T-cell (primary cell): ENCODE results near the gene TENM4. TPM values are rescaled to one million over a fixed set of nuclear protein-coding genes. Genes with fewer than 3 reads are reported as not detected.

ENCODE experiments used
- ATAC-seq, 4 experiments: fragments of 200-7000 bp in 3 of 4; fragments of 150-1000 bp in 1 of 4; cut with Tn5 transposase; replicated peaks in 1 of 4; 1 replicate in 3 of 4; 2 replicates in 1 of 4; pipeline ENCODE4 v1.10.0; 2021; ENCODE audit warnings: moderate library complexity in 3 of 4, mild to moderate bottlenecking in 2 of 4, moderate number of reproducible peaks in 1 of 4
- CTCF ChIA-PET, 2 donors: fragments of 300-600 bp; sonication (Branson Sonifier 250); formaldehyde crosslinking; loops; one replicate each; lab custom pipeline; 2022; ENCODE audit warnings: antibody characterized with exemption in 2 of 2; lab: Charles Lee
- POLR2A ChIA-PET, 2 donors: fragments of 300-600 bp; sonication (Branson Sonifier 250); formaldehyde crosslinking; loops; one replicate each; lab custom pipeline; 2022; ENCODE audit warnings: antibody characterized with exemption in 2 of 2; lab: Charles Lee
- DNase-seq, 35 experiments: peaks; one replicate each; pipeline versions ENCODE4 v3.0.0 to v3.0.0-alpha.2; 2013 to 2023
- H3K27ac ChIP-seq: one replicate; pipeline ENCODE4 v1.5.1; 2013; ENCODE audit warnings: low read length
- H3K27me3 ChIP-seq, 2 experiments: replicated peaks in 1 of 2; 1 replicate in 1 of 2; 2 replicates in 1 of 2; pipeline versions ENCODE4 v1.6.1 to v1.7.0; 2013; ENCODE audit warnings: low read length in 1 of 2, mixed read lengths in 1 of 2; ENCODE audit not compliant: control insufficient read depth in 2 of 2, insufficient read depth in 2 of 2; ENCODE audit errors: extremely low read depth in 1 of 2
- H3K36me3 ChIP-seq, 2 donors: 1 replicate in 1 of 2; 2 replicates in 1 of 2; pipeline versions ENCODE4 v1.6.1 to v1.7.0; 2013; ENCODE audit warnings: low read length in 1 of 2; ENCODE audit not compliant: control insufficient read depth in 2 of 2, insufficient read depth in 1 of 2; ENCODE audit errors: extremely low read depth in 1 of 2
- H3K4me1 ChIP-seq, 2 experiments: 1 replicate in 1 of 2; 2 replicates in 1 of 2; pipeline versions ENCODE4 v1.6.1 to v1.7.0; 2013; ENCODE audit warnings: low read length in 2 of 2, mixed read lengths in 1 of 2; ENCODE audit not compliant: insufficient read depth in 2 of 2, control insufficient read depth in 1 of 2; ENCODE audit errors: extremely low read depth in 1 of 2
- H3K4me3 ChIP-seq, 2 donors: 1 replicate in 1 of 2; 2 replicates in 1 of 2; pipeline versions ENCODE4 v1.5.1 to v1.7.0; 2013; ENCODE audit warnings: mild to moderate bottlenecking in 2 of 2, low read length in 1 of 2, moderate library complexity in 1 of 2; ENCODE audit not compliant: control insufficient read depth in 1 of 2; ENCODE audit errors: extremely low read depth in 1 of 2
- H3K9me3 ChIP-seq: 2 replicates; pipeline ENCODE4 v1.7.0; 2013
- H3K27ac Mint-ChIP-seq, 2 donors: one replicate each; pipeline ENCODE4 v1.8.0; 2020 to 2021; ENCODE audit warnings: mild to moderate bottlenecking in 2 of 2, mixed read lengths in 2 of 2
- H3K27me3 Mint-ChIP-seq, 2 donors: one replicate each; pipeline ENCODE4 v1.8.0; 2021 to 2022; ENCODE audit warnings: mixed read lengths in 2 of 2
- H3K36me3 Mint-ChIP-seq: one replicate; pipeline ENCODE4 v1.8.0; 2021; ENCODE audit warnings: mixed read lengths
- H3K4me1 Mint-ChIP-seq, 3 donors: one replicate each; pipeline ENCODE4 v1.8.0; 2020 to 2022; ENCODE audit warnings: mixed read lengths in 3 of 3, mild to moderate bottlenecking in 1 of 3
- H3K4me3 Mint-ChIP-seq, 3 donors: one replicate each; pipeline ENCODE4 v1.8.0; 2020 to 2022; ENCODE audit warnings: mild to moderate bottlenecking in 3 of 3, mixed read lengths in 3 of 3, moderate library complexity in 3 of 3
- H3K9me3 Mint-ChIP-seq, 3 donors: one replicate each; pipeline ENCODE4 v1.8.0; 2020 to 2022; ENCODE audit warnings: mixed read lengths in 3 of 3
- WGBS: methylation state at CpG from one replicate; pipeline ENCODE4 v1.1.5; 2013; ENCODE audit warnings: missing lambda C conversion rate; ENCODE audit not compliant: insufficient coverage; 5-methylcytosine and 5-hydroxymethylcytosine counted together
- total RNA-seq, 35 experiments: library from RNA in 6 of 35; stranded (reverse) in 6 of 35; fragments of 120-200 nt in 1 of 35; gene quantifications; one replicate each; pipeline versions ENCODE4 v1.2.1 to v1.2.4 and lab custom pipeline; 2013 to 2026

TENM4 gene
- total RNA-seq, 5 donors from 2014 or later (not counting 1 experiment from before 2014, with no cell fraction given) = 0.03 to 0.35 (median 0.03) TPM; not detected in 2

- ATAC-seq (no peak), DNase-seq (no peak)
- Mint-ChIP-seq H3K4me3 (no peak overlapping the region), H3K36me3 (no peaks in the 10 kb centered on the region), H3K4me1 (no peaks in the 10 kb centered on the region), H3K9me3 (no peaks in the 10 kb centered on the region), H3K27ac (no peak overlapping the region), H3K27me3 (peaks cover 14 to 30% of the 10 kb centered on the region in 2 donors)
- no peaks in the 10 kb centered on the region for H3K9me3 ChIP-seq
- ChIA-PET POLR2A (no interaction called here), CTCF (no interaction called here)
- no peak overlapping the region for H3K4me3 ChIP-seq
- no peak overlapping the region for H3K27ac ChIP-seq
- no peaks in the 10 kb centered on the region for H3K4me1 ChIP-seq
- 14% methylated on average over 4 of the region's 5 CpGs for WGBS
- H3K36me3 ChIP-seq = no peaks in the 10 kb centered on the region
- H3K27me3 ChIP-seq = peaks cover 0 to 11% of the 10 kb centered on the region in 2 experiments
Observed at GRCh38 chr11:78727816-78728215, 713.0 kb downstream of the TENM4 start.

GRCh38 chr11:78725200-78725599 lies 715.6 kb downstream of the TENM4 start:
- CTCF ChIA-PET = no interaction called here
- Histone ChIP-seq H3K27me3 (peaks cover 0 to 12% of the 10 kb centered on the region in 2 experiments), H3K4me1 (no peaks in the 10 kb centered on the region), H3K4me3 (no peak overlapping the region), H3K9me3 (no peaks in the 10 kb centered on the region), H3K36me3 (no peaks in the 10 kb centered on the region), H3K27ac (no peak overlapping the region)
- ATAC-seq = no peak
- Mint-ChIP-seq H3K4me1 (no peaks in the 10 kb centered on the region), H3K27me3 (peaks cover 12 to 30% of the 10 kb centered on the region in 2 donors), H3K9me3 (no peaks in the 10 kb centered on the region), H3K4me3 (no peak overlapping the region), H3K27ac (no peak overlapping the region), H3K36me3 (no peaks in the 10 kb centered on the region)
- POLR2A ChIA-PET = no interaction called here
- WGBS = no CpG with 5 or more reads among the region's 5 CpGs
- no peak for DNase-seq

- Histone ChIP-seq H3K4me1 (no peaks in the 10 kb centered on the region), H3K27ac (no peak overlapping the region), H3K27me3 (peaks cover 0 to 3% of the 10 kb centered on the region in 2 experiments), H3K4me3 (no peak overlapping the region), H3K36me3 (no peaks in the 10 kb centered on the region), H3K9me3 (no peaks in the 10 kb centered on the region)
- CTCF ChIA-PET = no interaction called here
- no peaks in the 10 kb centered on the region for H3K36me3 Mint-ChIP-seq
- H3K9me3 Mint-ChIP-seq = no peaks in the 10 kb centered on the region
- DNase-seq (no peak), ATAC-seq (no peak)
- WGBS = 100% methylated on average over 1 of the region's 5 CpGs
- H3K27ac Mint-ChIP-seq = no peak overlapping the region
- H3K4me3 Mint-ChIP-seq = no peak overlapping the region
- peaks cover 6 to 17% of the 10 kb centered on the region in 2 donors for H3K27me3 Mint-ChIP-seq
- POLR2A ChIA-PET = no interaction called here
- H3K4me1 Mint-ChIP-seq = no peaks in the 10 kb centered on the region
Observed at GRCh38 chr11:78722786-78723185, 718.0 kb downstream of the TENM4 start.

GRCh38 chr11:78720281-78720989 lies 720.4 kb downstream of the TENM4 start:
- POLR2A ChIA-PET = no interaction called here
- no peaks in the 10 kb centered on the region for H3K9me3 Mint-ChIP-seq
- DNase-seq (no peak), ATAC-seq (no peak)
- no peaks in the 10 kb centered on the region for H3K4me1 ChIP-seq
- no peak overlapping the region for H3K4me3 ChIP-seq
- peaks cover 7 to 13% of the 10 kb centered on the region in 2 donors for H3K27me3 Mint-ChIP-seq
- no peak overlapping the region for H3K27ac Mint-ChIP-seq
- no peaks in the 10 kb centered on the region for H3K9me3 ChIP-seq
- no peaks in the 10 kb centered on the region for H3K36me3 ChIP-seq
- H3K27ac ChIP-seq = no peak overlapping the region
- peaks cover 0 to 6% of the 10 kb centered on the region in 2 experiments for H3K27me3 ChIP-seq
- CTCF ChIA-PET = interaction anchor here in 1 of 2 donors (0.6 kb wide), 1 partner anchor 607 kb away, joined by 6 read pairs; no protein-coding TSS in a partner anchor
- H3K4me1 Mint-ChIP-seq = no peaks in the 10 kb centered on the region
- no peak overlapping the region for H3K4me3 Mint-ChIP-seq
- H3K36me3 Mint-ChIP-seq = no peaks in the 10 kb centered on the region

- ATAC-seq = no peak
- no peaks in the 10 kb centered on the region for H3K4me1 Mint-ChIP-seq
- H3K36me3 ChIP-seq = no peaks in the 10 kb centered on the region
- ChIA-PET CTCF (no interaction called here), POLR2A (no interaction called here)
- no peaks in the 10 kb centered on the region for H3K9me3 ChIP-seq
- H3K27me3 Mint-ChIP-seq = peaks cover 4 to 12% of the 10 kb centered on the region in 2 donors
- H3K27ac ChIP-seq = no peak overlapping the region
- H3K27ac Mint-ChIP-seq = no peak overlapping the region
- no peaks in the 10 kb centered on the region for H3K4me1 ChIP-seq
- no peak overlapping the region for H3K4me3 Mint-ChIP-seq
- H3K4me3 ChIP-seq = no peak overlapping the region
- no peaks in the 10 kb centered on the region for H3K36me3 Mint-ChIP-seq
- H3K9me3 Mint-ChIP-seq = no peaks in the 10 kb centered on the region
- peaks cover 0 to 6% of the 10 kb centered on the region in 2 experiments for H3K27me3 ChIP-seq
- no peak for DNase-seq
Observed at GRCh38 chr11:78717041-78717440, 723.8 kb downstream of the TENM4 start.

GRCh38 chr11:78715639-78716311 lies 725.1 kb downstream of the TENM4 start:
- H3K27me3 Mint-ChIP-seq = peaks cover 5 to 16% of the 10 kb centered on the region in 2 donors
- H3K4me1 ChIP-seq = no peaks in the 10 kb centered on the region
- H3K4me3 ChIP-seq = no peak overlapping the region
- H3K9me3 ChIP-seq = no peaks in the 10 kb centered on the region
- H3K4me1 Mint-ChIP-seq = no peaks in the 10 kb centered on the region
- CTCF ChIA-PET = interaction anchor here (1.0 to 1.1 kb wide), 2 partner anchors 70 kb away, joined by 4 to 7 read pairs; no protein-coding TSS in a partner anchor
- no peaks in the 10 kb centered on the region for H3K36me3 ChIP-seq
- H3K27ac ChIP-seq = no peak overlapping the region
- POLR2A ChIA-PET = no interaction called here
- H3K9me3 Mint-ChIP-seq = no peaks in the 10 kb centered on the region
- no peak overlapping the region for H3K27ac Mint-ChIP-seq
- 29% methylated on average over 5 of the region's 8 CpGs for WGBS
- H3K36me3 Mint-ChIP-seq = no peaks in the 10 kb centered on the region
- ATAC-seq (no peak), DNase-seq (peak in 7 of 35 experiments; percentile 2 to 25 (median 5))
- H3K4me3 Mint-ChIP-seq = no peak overlapping the region
- H3K27me3 ChIP-seq = peaks cover 0 to 3% of the 10 kb centered on the region in 2 experiments
